Lower lobe of right lung (tissue), 2 donors: Measurements from ENCODE around the gene BRF1. TPM values are rescaled to one million over a fixed set of nuclear protein-coding genes. Genes with fewer than 3 reads are reported as not detected.

Source experiments
- ATAC-seq, 2 donors: fragments of 200-7000 bp; cut with Tn5 transposase; one replicate each; pipeline ENCODE4 v1.9.1; 2020 to 2022; ENCODE audit warnings: mild to moderate bottlenecking in 2 of 2, moderate library complexity in 2 of 2
- DNase-seq: peaks from one replicate; pipeline ENCODE4 v3.0.0-alpha.2; 2020
- H3K27ac ChIP-seq: fragments of 200-600 bp; one replicate; pipeline ENCODE4 v1.8.0; 2022
- H3K27me3 ChIP-seq: fragments of 200-600 bp; one replicate; pipeline ENCODE4 v1.8.0; 2022; ENCODE audit warnings: low read depth
- H3K36me3 ChIP-seq: fragments of 200-600 bp; one replicate; pipeline ENCODE4 v1.8.0; 2022; ENCODE audit warnings: mild to moderate bottlenecking
- H3K4me1 ChIP-seq: fragments of 200-600 bp; one replicate; pipeline ENCODE4 v1.8.0; 2022
- H3K4me3 ChIP-seq: fragments of 200-600 bp; one replicate; pipeline ENCODE4 v1.8.0; 2022; ENCODE audit warnings: mild to moderate bottlenecking
- H3K9me3 ChIP-seq: fragments of 200-600 bp; one replicate; pipeline ENCODE4 v1.8.0; 2022
- CTCF ChIP-seq: fragments of 200-600 bp; IDR thresholded peaks from one replicate; pipeline ENCODE4 v1.8.0; 2022; ENCODE audit warnings: antibody characterized with exemption, mild to moderate bottlenecking
- intact Hi-C: fragments of 100-400 bp; cut with DNase I; formaldehyde crosslinking; loops from one replicate; pipeline ENCODE4 v1.11.0; 2022
- total RNA-seq: library from RNA; stranded (reverse); fragmentation: NEBNext Ultra II Directional; extraction: Animal tissue kit (Norgen Biotek cat#: 25700); gene quantifications from one replicate; pipeline ENCODE4 v1.2.1, GENCODE V29; 2021
- donor health status: DM: no; HTN: yes; CAD: no; lungs with severe emphysema.

The BRF1 gene
- total RNA-seq, 1 donor from 2014 or later: 35.7 TPM

GRCh38 chr14:105250986-105251385 is 49.8 kb downstream of the BRF1 start:
- Histone ChIP-seq H3K27ac (no peak overlapping the region), H3K27me3 (no peaks in the 10 kb centered on the region), H3K9me3 (no peaks in the 10 kb centered on the region), H3K4me1 (peaks cover 18% of the 10 kb centered on the region), H3K36me3 (peaks cover 46% of the 10 kb centered on the region), H3K4me3 (no peak overlapping the region)
- no peak for ATAC-seq
- intact Hi-C loops: no loop called here
- TF ChIP-seq CTCF: no peak
- DNase-seq: no peak

GRCh38 chr14:105250008-105250366 is 50.8 kb downstream of the BRF1 start:
- no peak overlapping the region for H3K27ac ChIP-seq
- H3K4me3 ChIP-seq: no peak overlapping the region
- peaks cover 18% of the 10 kb centered on the region for H3K4me1 ChIP-seq
- DNase-seq (no peak), ATAC-seq (no peak)
- H3K27me3 ChIP-seq: no peaks in the 10 kb centered on the region
- no peaks in the 10 kb centered on the region for H3K9me3 ChIP-seq
- peaks cover 46% of the 10 kb centered on the region for H3K36me3 ChIP-seq
- intact Hi-C loops: no loop called here
- TF ChIP-seq CTCF: no peak

- peaks cover 18% of the 10 kb centered on the region for H3K4me1 ChIP-seq
- peak overlapping the region; percentile 66 for H3K4me3 ChIP-seq
- no peaks in the 10 kb centered on the region for H3K27me3 ChIP-seq
- H3K36me3 ChIP-seq: peaks cover 46% of the 10 kb centered on the region
- intact Hi-C loops: no loop called here
- H3K9me3 ChIP-seq: no peaks in the 10 kb centered on the region
- DNase-seq (peak; percentile 57), ATAC-seq (peak in 1 of 2 donors; percentile 22)
- TF ChIP-seq CTCF: no peak
- H3K27ac ChIP-seq: peak overlapping the region; percentile 73
Observed at GRCh38 chr14:105249182-105250007, 51.4 kb downstream of the BRF1 start.

- Histone ChIP-seq H3K27ac (peak within 1 kb of the TSS; percentile 88), H3K4me1 (peaks cover 18% of the 10 kb centered on the region), H3K36me3 (peaks cover 46% of the 10 kb centered on the region), H3K4me3 (peak within 1 kb of the TSS; percentile 66), H3K27me3 (no peaks in the 10 kb centered on the region), H3K9me3 (no peaks in the 10 kb centered on the region)
- intact Hi-C loops: no loop called here
- peak; percentile 95 to 96 for ATAC-seq
- no peak for TF ChIP-seq CTCF
- peak; percentile 95 for DNase-seq
Observed at GRCh38 chr14:105248368-105249181, 52.2 kb downstream of the BRF1 start, which contains the start of gene BTBD6. Gene BTBD6 (plus strand): TSS chr14:105248533. CDS start chr14:105248712, 179 bp downstream.

GRCh38 chr14:105247715-105248367 is 53.0 kb downstream of the BRF1 start:
- ATAC-seq (peak; percentile 29 to 40), DNase-seq (peak; percentile 54)
- Histone ChIP-seq H3K4me3 (peak overlapping the region; percentile 66), H3K27me3 (no peaks in the 10 kb centered on the region), H3K4me1 (peaks cover 18% of the 10 kb centered on the region), H3K36me3 (peaks cover 41% of the 10 kb centered on the region), H3K27ac (peak overlapping the region; percentile 88), H3K9me3 (no peaks in the 10 kb centered on the region)
- intact Hi-C loops: no loop called here
- no peak for TF ChIP-seq CTCF
